Hepatocyte (in vitro differentiated cells): ENCODE measurements around the gene RHBDD3. TPM values are rescaled to one million over a fixed set of nuclear protein-coding genes. Genes with fewer than 3 reads are reported as not detected.

ENCODE experiments used
- DNase-seq: peaks from one replicate; pipeline ENCODE4 v3.0.0-alpha.2; 2016; ENCODE audit warnings: low spot score
- H2AFZ ChIP-seq: fragments of 200-600 bp; sonication (generic); 2 replicates; pipeline ENCODE4 v1.6.0; 2016; ENCODE audit warnings: antibody characterized with exemption, mild to moderate bottlenecking
- H3K27ac ChIP-seq: fragments of 200-600 bp; sonication (generic); 2 replicates; pipeline ENCODE4 v1.5.1; 2016; ENCODE audit warnings: mild to moderate bottlenecking
- H3K27me3 ChIP-seq: fragments of 200-600 bp; sonication (generic); 2 replicates; pipeline ENCODE4 v1.6.1; 2016
- H3K36me3 ChIP-seq: fragments of 200-600 bp; sonication (generic); replicated peaks from 2 replicates; pipeline ENCODE4 v1.5.1; 2016; ENCODE audit warnings: low read depth; ENCODE audit not compliant: insufficient read depth
- H3K4me1 ChIP-seq: fragments of 200-600 bp; sonication (generic); 2 replicates; pipeline ENCODE4 v1.5.1; 2016; ENCODE audit warnings: mild to moderate bottlenecking, moderate library complexity; ENCODE audit not compliant: insufficient read depth
- H3K4me2 ChIP-seq: fragments of 200-600 bp; sonication (generic); 2 replicates; pipeline ENCODE4 v1.6.0; 2016
- H3K4me3 ChIP-seq: fragments of 200-600 bp; sonication (generic); 2 replicates; pipeline ENCODE4 v1.5.1; 2016; ENCODE audit warnings: mild to moderate bottlenecking
- H3K79me2 ChIP-seq: fragments of 200-600 bp; sonication (generic); 2 replicates; pipeline ENCODE4 v1.6.0; 2017; ENCODE audit warnings: mild to moderate bottlenecking
- H3K9me2 ChIP-seq: fragments of 200-600 bp; sonication (generic); replicated peaks from 2 replicates; pipeline ENCODE4 v1.6.0; 2017; ENCODE audit warnings: mild to moderate bottlenecking; ENCODE audit not compliant: insufficient read depth
- H3K9me3 ChIP-seq: fragments of 200-600 bp; sonication (generic); 2 replicates; pipeline ENCODE4 v1.5.1; 2016; ENCODE audit warnings: low read depth, mild to moderate bottlenecking
- H4K20me1 ChIP-seq: fragments of 200-600 bp; sonication (generic); 2 replicates; pipeline ENCODE4 v1.6.0; 2016; ENCODE audit warnings: mild to moderate bottlenecking; ENCODE audit not compliant: insufficient read depth, poor library complexity, severe bottlenecking
- CTCF ChIP-seq: fragments of 200-600 bp; sonication (generic); IDR thresholded peaks from 2 replicates; pipeline ENCODE4 v1.5.1; 2016; ENCODE audit warnings: antibody characterized with exemption, mild to moderate bottlenecking; ENCODE audit not compliant: poor library complexity
- EZH2 ChIP-seq: fragments of 200-600 bp; sonication (generic); IDR thresholded peaks from 2 replicates; pipeline ENCODE4 v1.6.1; 2016; ENCODE audit warnings: antibody characterized with exemption, mild to moderate bottlenecking, borderline replicate concordance
- EZH2phosphoT487 ChIP-seq: fragments of 200-600 bp; sonication (generic); IDR thresholded peaks from one replicate; pipeline ENCODE4 v1.6.1; 2018; ENCODE audit warnings: antibody characterized with exemption, mild to moderate bottlenecking, low read depth, moderate library complexity; ENCODE audit not compliant: unreplicated experiment, severe bottlenecking
- WGBS: methylation state at CpG from one replicate; pipeline ENCODE4 v1.1.6; 2016; ENCODE audit warnings: low lambda C conversion rate; ENCODE audit errors: missing lambda C conversion rate; 5-methylcytosine and 5-hydroxymethylcytosine counted together
- polyA plus RNA-seq: library from polyadenylated mRNA; unstranded; fragments of >200 nt; fragmentation: Nextera tagmentation; extraction: Ambion mirVana; gene quantifications from 2 replicates; pipeline ENCODE4 v1.2.1, GENCODE V29; 2016
- total RNA-seq: library from RNA; depleted of rRNA; stranded (reverse); fragments of >200 nt; gene quantifications from 2 replicates; pipeline ENCODE4 v1.2.3, GENCODE V29; 2014

The RHBDD3 gene
- total and polyA plus RNA-seq, 2 experiments from 2014 or later, result 27.2 to 46.7 TPM

GRCh38 chr22:29211466-29211865 is 56.3 kb downstream of the RHBDD3 start:
- TF ChIP-seq CTCF (no peak), EZH2phosphoT487 (no peak), EZH2 (no peak)
- DNase-seq, result no peak
- Histone ChIP-seq H3K79me2 (no peaks in the 10 kb centered on the region), H2AFZ (no peak overlapping the region), H4K20me1 (no peaks in the 10 kb centered on the region), H3K36me3 (no peaks in the 10 kb centered on the region), H3K27me3 (no peaks in the 10 kb centered on the region), H3K4me1 (no peaks in the 10 kb centered on the region), H3K4me2 (no peak overlapping the region), H3K9me3 (no peaks in the 10 kb centered on the region), H3K27ac (no peak overlapping the region), H3K9me2 (no peaks in the 10 kb centered on the region), H3K4me3 (no peak overlapping the region)
- WGBS, result 87% methylated on average over 9 of the region's 9 CpGs

- no peak overlapping the region for H3K27ac ChIP-seq
- H3K9me2 ChIP-seq, result no peaks in the 10 kb centered on the region
- no peaks in the 10 kb centered on the region for H4K20me1 ChIP-seq
- WGBS, result 89% methylated on average over 11 of the region's 11 CpGs
- DNase-seq, result no peak
- H3K4me3 ChIP-seq, result no peak overlapping the region
- H2AFZ ChIP-seq, result no peak overlapping the region
- no peaks in the 10 kb centered on the region for H3K4me1 ChIP-seq
- H3K9me3 ChIP-seq, result no peaks in the 10 kb centered on the region
- no peaks in the 10 kb centered on the region for H3K79me2 ChIP-seq
- H3K4me2 ChIP-seq, result no peak overlapping the region
- H3K27me3 ChIP-seq, result no peaks in the 10 kb centered on the region
- TF ChIP-seq EZH2phosphoT487 (no peak), CTCF (no peak), EZH2 (no peak)
- H3K36me3 ChIP-seq, result no peaks in the 10 kb centered on the region
Measured at GRCh38 chr22:29211066-29211465, 56.7 kb downstream of the RHBDD3 start.

Other genes with a start within 250 kb of the RHBDD3 start
- not detected in 2 replicates for gene C22orf31, start 206.2 kb downstream of the RHBDD3 start, total RNA-seq
- 0.16 TPM in 1 of 2 replicates, not detected in the other for gene C22orf31, start 206.2 kb downstream of the RHBDD3 start, polyA plus RNA-seq
- 8.3 and 10.5 TPM in 2 replicates for gene KREMEN1, start 194.9 kb downstream of the RHBDD3 start, total RNA-seq
- gene KREMEN1, start 194.9 kb downstream of the RHBDD3 start, polyA plus RNA-seq, result 7.5 and 9.0 TPM in 2 replicates
- 11.5 and 12.6 TPM in 2 replicates for gene EMID1, start 62.1 kb downstream of the RHBDD3 start, total RNA-seq
- 14.7 and 15.0 TPM in 2 replicates for gene EMID1, start 62.1 kb downstream of the RHBDD3 start, polyA plus RNA-seq
- 161 TPM in 2 replicates for gene EWSR1, start 287 bp upstream of the RHBDD3 start, total RNA-seq
- gene EWSR1, start 287 bp upstream of the RHBDD3 start, polyA plus RNA-seq, result 269 and 315 TPM in 2 replicates
- 10.4 and 11.7 TPM in 2 replicates for gene GAS2L1, start 38.7 kb upstream of the RHBDD3 start, total RNA-seq
- 34.0 and 46.0 TPM in 2 replicates for gene GAS2L1, start 38.7 kb upstream of the RHBDD3 start, polyA plus RNA-seq
- gene RASL10A, start 47.7 kb upstream of the RHBDD3 start, total RNA-seq, result 0.33 and 1.7 TPM in 2 replicates
- 5.3 and 6.3 TPM in 2 replicates for gene RASL10A, start 47.7 kb upstream of the RHBDD3 start, polyA plus RNA-seq
- 50.1 and 52.0 TPM in 2 replicates for gene AP1B1, start 120.6 kb upstream of the RHBDD3 start, total RNA-seq
- gene AP1B1, start 120.6 kb upstream of the RHBDD3 start, polyA plus RNA-seq, result 44.2 and 46.6 TPM in 2 replicates
- not detected in 2 replicates for gene RFPL1, start 170.6 kb upstream of the RHBDD3 start, total RNA-seq
- not detected in 2 replicates for gene RFPL1, start 170.6 kb upstream of the RHBDD3 start, polyA plus RNA-seq
- gene NEFH, start 212.2 kb upstream of the RHBDD3 start, total RNA-seq, result 0.03 and 0.08 TPM in 2 replicates
- 0.98 TPM in 1 of 2 replicates, not detected in the other for gene NEFH, start 212.2 kb upstream of the RHBDD3 start, polyA plus RNA-seq